Activated CD4-positive, alpha-beta T cell treated with anti-CD3 and anti-CD28 coated beads, Interleukin-2, amount 10 ng/mL, durations not matched to agents 7 days and 5 days (primary cell): ENCODE data around the gene WNT2. TPM values are rescaled to one million over a fixed set of nuclear protein-coding genes. Genes with fewer than 3 reads are reported as not detected.
"Not testable (repeated sequence)": the region's sequence is repeated elsewhere in the genome, so short reads cannot be mapped to it uniquely, and the experiment has no call there.

Source experiments
- CTCF ChIA-PET: fragments of 350-600 bp; sonication (Branson Sonifier 250); formaldehyde crosslinking; loops from one replicate; lab custom pipeline; 2021; ENCODE audit warnings: antibody characterized with exemption; lab: Charles Lee
- POLR2A ChIA-PET: fragments of 350-600 bp; sonication (Branson Sonifier 250); formaldehyde crosslinking; loops from one replicate; lab custom pipeline; 2021; ENCODE audit warnings: antibody characterized with exemption; lab: Charles Lee
- DNase-seq: peaks from one replicate; pipeline ENCODE4 v3.0.0-alpha.2; 2020
- H3K27ac Mint-ChIP-seq: one replicate; pipeline ENCODE4 v1.8.0; 2021; ENCODE audit warnings: mild to moderate bottlenecking, moderate library complexity, mixed read lengths
- H3K27me3 Mint-ChIP-seq: one replicate; pipeline ENCODE4 v1.8.0; 2021; ENCODE audit warnings: mixed read lengths
- H3K36me3 Mint-ChIP-seq: one replicate; pipeline ENCODE4 v1.8.0; 2021; ENCODE audit warnings: low read depth, mixed read lengths
- H3K4me1 Mint-ChIP-seq: one replicate; pipeline ENCODE4 v1.8.0; 2021; ENCODE audit warnings: mixed read lengths
- H3K4me3 Mint-ChIP-seq: one replicate; pipeline ENCODE4 v1.8.0; 2021; ENCODE audit warnings: mild to moderate bottlenecking, moderate library complexity, mixed read lengths
- H3K9me3 Mint-ChIP-seq: one replicate; pipeline ENCODE4 v1.8.0; 2021; ENCODE audit warnings: mixed read lengths
- total RNA-seq, 2 experiments: library from RNA; stranded (reverse); gene quantifications; one replicate each; pipeline ENCODE4 v1.2.3, GENCODE V29; 2021

WNT2 gene
- total RNA-seq, 2 experiments from 2014 or later = not detected

GRCh38 chr7:117271566-117271965 lies 51.3 kb downstream of the WNT2 start:
- H3K9me3 Mint-ChIP-seq = no peaks in the 10 kb centered on the region
- CTCF ChIA-PET = no interaction called here
- POLR2A ChIA-PET = no interaction called here
- no peaks in the 10 kb centered on the region for H3K4me1 Mint-ChIP-seq
- no peak overlapping the region for H3K4me3 Mint-ChIP-seq
- no peaks in the 10 kb centered on the region for H3K36me3 Mint-ChIP-seq
- DNase-seq = no peak
- H3K27ac Mint-ChIP-seq = no peak overlapping the region
- no peaks in the 10 kb centered on the region for H3K27me3 Mint-ChIP-seq

GRCh38 chr7:117270371-117270770 lies 52.5 kb downstream of the WNT2 start:
- Mint-ChIP-seq H3K27me3 (no peaks in the 10 kb centered on the region), H3K36me3 (no peaks in the 10 kb centered on the region), H3K9me3 (no peaks in the 10 kb centered on the region), H3K4me3 (no peak overlapping the region), H3K27ac (no peak overlapping the region), H3K4me1 (no peaks in the 10 kb centered on the region)
- ChIA-PET CTCF (no interaction called here), POLR2A (no interaction called here)
- DNase-seq = no peak

- H3K9me3 Mint-ChIP-seq = no peaks in the 10 kb centered on the region
- H3K27ac Mint-ChIP-seq = no peak overlapping the region
- H3K4me3 Mint-ChIP-seq = no peak overlapping the region
- ChIA-PET CTCF (no interaction called here), POLR2A (no interaction called here)
- no peak for DNase-seq
- no peaks in the 10 kb centered on the region for H3K27me3 Mint-ChIP-seq
- H3K4me1 Mint-ChIP-seq = no peaks in the 10 kb centered on the region
- no peaks in the 10 kb centered on the region for H3K36me3 Mint-ChIP-seq
Measured at GRCh38 chr7:117269886-117270285, 53.0 kb downstream of the WNT2 start.

- Mint-ChIP-seq H3K4me1 (no peaks in the 10 kb centered on the region), H3K27ac (no peak overlapping the region), H3K36me3 (no peaks in the 10 kb centered on the region), H3K4me3 (no peak overlapping the region), H3K9me3 (no peaks in the 10 kb centered on the region), H3K27me3 (no peaks in the 10 kb centered on the region)
- no peak for DNase-seq
- POLR2A ChIA-PET = no interaction called here
- CTCF ChIA-PET = no interaction called here
Measured at GRCh38 chr7:117269417-117269816, 53.4 kb downstream of the WNT2 start.

GRCh38 chr7:117264716-117265115 lies 58.1 kb downstream of the WNT2 start:
- H3K27me3 Mint-ChIP-seq = peaks cover 3% of the 10 kb centered on the region
- POLR2A ChIA-PET = no interaction called here
- CTCF ChIA-PET = no interaction called here
- no peaks in the 10 kb centered on the region for H3K9me3 Mint-ChIP-seq
- H3K4me1 Mint-ChIP-seq = no peaks in the 10 kb centered on the region
- no peaks in the 10 kb centered on the region for H3K36me3 Mint-ChIP-seq
- no peak overlapping the region for H3K4me3 Mint-ChIP-seq
- no peak overlapping the region for H3K27ac Mint-ChIP-seq
- no peak for DNase-seq

- CTCF ChIA-PET = no interaction called here
- Mint-ChIP-seq H3K27me3 (peaks cover 3% of the 10 kb centered on the region), H3K4me1 (no peaks in the 10 kb centered on the region), H3K36me3 (no peaks in the 10 kb centered on the region), H3K27ac (no peak overlapping the region), H3K4me3 (no peak overlapping the region), H3K9me3 (no peaks in the 10 kb centered on the region)
- POLR2A ChIA-PET = no interaction called here
- DNase-seq = no peak
Measured at GRCh38 chr7:117262546-117262945, 60.3 kb downstream of the WNT2 start.

- Mint-ChIP-seq H3K4me3 (no peak overlapping the region), H3K36me3 (no peaks in the 10 kb centered on the region), H3K9me3 (no peaks in the 10 kb centered on the region), H3K27me3 (peaks cover 5% of the 10 kb centered on the region), H3K4me1 (no peaks in the 10 kb centered on the region), H3K27ac (no peak overlapping the region)
- ChIA-PET CTCF (no interaction called here), POLR2A (no interaction called here)
- no peak for DNase-seq
Measured at GRCh38 chr7:117259615-117260014, 63.2 kb downstream of the WNT2 start.

- DNase-seq = no peak
- Mint-ChIP-seq H3K4me3 (no peak overlapping the region), H3K9me3 (no peaks in the 10 kb centered on the region), H3K27me3 (peaks cover 2% of the 10 kb centered on the region), H3K36me3 (no peaks in the 10 kb centered on the region), H3K27ac (no peak overlapping the region), H3K4me1 (no peaks in the 10 kb centered on the region)
- ChIA-PET CTCF (no interaction called here), POLR2A (interaction anchor here (0.8 kb wide), 1 partner anchor 943 kb away, joined by 4 read pairs; no protein-coding TSS in a partner anchor)
Measured at GRCh38 chr7:117251687-117252086, 71.2 kb downstream of the WNT2 start.

GRCh38 chr7:117250801-117251200 lies 72.1 kb downstream of the WNT2 start:
- H3K27ac Mint-ChIP-seq = no peak overlapping the region
- no peaks in the 10 kb centered on the region for H3K4me1 Mint-ChIP-seq
- POLR2A ChIA-PET = no interaction called here
- no peaks in the 10 kb centered on the region for H3K36me3 Mint-ChIP-seq
- CTCF ChIA-PET = no interaction called here
- no peaks in the 10 kb centered on the region for H3K9me3 Mint-ChIP-seq
- no peak overlapping the region for H3K4me3 Mint-ChIP-seq
- no peak for DNase-seq
- H3K27me3 Mint-ChIP-seq = peaks cover 2% of the 10 kb centered on the region

GRCh38 chr7:117250245-117250644 lies 72.6 kb downstream of the WNT2 start:
- peaks cover 2% of the 10 kb centered on the region for H3K27me3 Mint-ChIP-seq
- H3K36me3 Mint-ChIP-seq = no peaks in the 10 kb centered on the region
- ChIA-PET POLR2A (no interaction called here), CTCF (interaction anchor here (0.6 kb wide), 1 partner anchor 32 kb away, joined by 3 read pairs; no protein-coding TSS in a partner anchor)
- no peaks in the 10 kb centered on the region for H3K9me3 Mint-ChIP-seq
- H3K4me3 Mint-ChIP-seq = no peak overlapping the region
- DNase-seq = no peak
- H3K27ac Mint-ChIP-seq = no peak overlapping the region
- H3K4me1 Mint-ChIP-seq = no peaks in the 10 kb centered on the region

GRCh38 chr7:117249696-117250095 lies 73.2 kb downstream of the WNT2 start:
- no peak for DNase-seq
- no peaks in the 10 kb centered on the region for H3K27me3 Mint-ChIP-seq
- ChIA-PET POLR2A (no interaction called here), CTCF (interaction anchor here (0.6 kb wide), 1 partner anchor 32 kb away, joined by 3 read pairs; no protein-coding TSS in a partner anchor)
- no peaks in the 10 kb centered on the region for H3K36me3 Mint-ChIP-seq
- no peaks in the 10 kb centered on the region for H3K9me3 Mint-ChIP-seq
- no peak overlapping the region for H3K4me3 Mint-ChIP-seq
- no peaks in the 10 kb centered on the region for H3K4me1 Mint-ChIP-seq
- no peak overlapping the region for H3K27ac Mint-ChIP-seq

GRCh38 chr7:117248829-117249228 lies 74.0 kb downstream of the WNT2 start:
- no peak overlapping the region for H3K4me3 Mint-ChIP-seq
- ChIA-PET CTCF (no interaction called here), POLR2A (no interaction called here)
- no peak for DNase-seq
- no peak overlapping the region for H3K27ac Mint-ChIP-seq
- H3K4me1 Mint-ChIP-seq = no peaks in the 10 kb centered on the region
- no peaks in the 10 kb centered on the region for H3K27me3 Mint-ChIP-seq
- no peaks in the 10 kb centered on the region for H3K9me3 Mint-ChIP-seq
- no peaks in the 10 kb centered on the region for H3K36me3 Mint-ChIP-seq

GRCh38 chr7:117247809-117248208 lies 75.0 kb downstream of the WNT2 start:
- POLR2A ChIA-PET = no interaction called here
- no peaks in the 10 kb centered on the region for H3K36me3 Mint-ChIP-seq
- CTCF ChIA-PET = no interaction called here

GRCh38 chr7:117245703-117246102 lies 77.2 kb downstream of the WNT2 start:
- H3K36me3 Mint-ChIP-seq, H3K27me3 Mint-ChIP-seq, H3K27ac Mint-ChIP-seq, CTCF ChIA-PET, H3K4me1 Mint-ChIP-seq, DNase-seq, H3K9me3 Mint-ChIP-seq, H3K4me3 Mint-ChIP-seq, POLR2A ChIA-PET: not testable (repeated sequence)

More at GRCh38 chr7:117247809-117248208, 75.0 kb downstream of the WNT2 start:
- no peak overlapping the region for H3K27ac Mint-ChIP-seq
- H3K4me1 Mint-ChIP-seq = no peaks in the 10 kb centered on the region
- H3K27me3 Mint-ChIP-seq = no peaks in the 10 kb centered on the region
- no peak overlapping the region for H3K4me3 Mint-ChIP-seq
- H3K9me3 Mint-ChIP-seq = no peaks in the 10 kb centered on the region
- no peak for DNase-seq
